Osteoblast (primary cell): Measurements from ENCODE around the gene KCTD20. TPM values are rescaled to one million over a fixed set of nuclear protein-coding genes. Genes with fewer than 3 reads are reported as not detected.
"Not testable (repeated sequence)": the region's sequence is repeated elsewhere in the genome, so short reads cannot be mapped to it uniquely, and the experiment has no call there.

ENCODE experiments used
- DNase-seq: peaks from one replicate; pipeline ENCODE4 v3.0.0; 2011; ENCODE audit warnings: low spot score, mixed read lengths; ENCODE audit not compliant: insufficient read length; ENCODE audit errors: missing footprints
- H2AFZ ChIP-seq: 2 replicates; pipeline ENCODE4 v1.6.0; 2011; ENCODE audit warnings: mild to moderate bottlenecking, low read length
- H3K27ac ChIP-seq: 2 replicates; pipeline ENCODE4 v1.5.1; 2011; ENCODE audit warnings: mild to moderate bottlenecking, low read depth, low read length, moderate library complexity
- H3K27me3 ChIP-seq: 2 replicates; pipeline ENCODE4 v1.6.0; 2012; ENCODE audit warnings: mild to moderate bottlenecking, control low read depth, inconsistent platforms, low read length, moderate library complexity; ENCODE audit not compliant: insufficient read depth
- H3K36me3 ChIP-seq: 2 replicates; pipeline ENCODE4 v1.5.1; 2011; ENCODE audit warnings: mild to moderate bottlenecking, low read length, control low read depth, moderate library complexity; ENCODE audit not compliant: insufficient read depth
- H3K4me1 ChIP-seq: 2 replicates; pipeline ENCODE4 v1.5.1; 2011; ENCODE audit warnings: mild to moderate bottlenecking, low read length, control low read depth, moderate library complexity; ENCODE audit not compliant: insufficient read depth
- H3K4me2 ChIP-seq: 2 replicates; pipeline ENCODE4 v1.6.0; 2011; ENCODE audit warnings: mild to moderate bottlenecking, low read length; ENCODE audit not compliant: insufficient read depth
- H3K4me3 ChIP-seq: fragments of 200-600 bp; sonication (generic); 3 replicates; pipeline ENCODE4 v1.5.1; 2012; ENCODE audit warnings: mild to moderate bottlenecking, low read length, inconsistent platforms; ENCODE audit not compliant: insufficient read depth
- H3K79me2 ChIP-seq: 2 replicates; pipeline ENCODE4 v1.6.0; 2012; ENCODE audit warnings: mild to moderate bottlenecking, low read length, control low read depth, inconsistent platforms; ENCODE audit not compliant: insufficient read depth
- H3K9me3 ChIP-seq: 2 replicates; pipeline ENCODE4 v1.5.1; 2011; ENCODE audit warnings: low read depth, low read length, control low read depth
- H4K20me1 ChIP-seq: 2 replicates; pipeline ENCODE4 v1.6.0; 2012; ENCODE audit warnings: mild to moderate bottlenecking, low read length, control low read depth; ENCODE audit not compliant: insufficient read depth
- CTCF ChIP-seq: IDR thresholded peaks from 2 replicates; pipeline ENCODE4 v1.5.1; 2011; ENCODE audit warnings: mild to moderate bottlenecking, low read depth, low read length, moderate library complexity; ENCODE audit errors: extremely low read depth
- total RNA-seq: library from RNA; depleted of rRNA; stranded (reverse); fragments of >200 nt; gene quantifications from 2 replicates; pipeline ENCODE4 v1.2.3, GENCODE V29; 2012

Gene KCTD20
- total RNA-seq, 1 donor, result 210 TPM

DNA sequence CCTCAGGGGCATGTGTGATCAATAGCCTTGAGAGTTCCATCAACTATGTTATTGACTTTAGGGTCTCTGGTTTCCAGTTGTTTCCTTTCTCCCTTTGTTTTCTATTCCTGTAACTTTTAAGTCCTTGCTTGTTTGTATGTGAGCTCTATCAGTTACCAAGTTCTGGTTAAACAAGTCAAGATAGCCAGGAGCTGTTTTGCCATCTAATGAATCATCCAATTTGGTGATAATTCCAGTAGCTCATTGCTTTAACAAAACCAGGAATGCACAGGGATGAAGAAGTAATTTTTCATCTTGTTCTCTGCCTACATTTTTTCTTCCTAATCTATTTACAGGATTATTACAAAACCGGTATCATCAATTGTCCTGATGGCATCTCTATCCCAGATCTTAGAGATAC, 36.5 kb downstream of the KCTD20 start:
- Histone ChIP-seq H4K20me1 (peaks cover 7% of the 10 kb centered on the region), H3K9me3 (no peaks in the 10 kb centered on the region), H3K27me3 (no peaks in the 10 kb centered on the region), H3K4me1 (no peaks in the 10 kb centered on the region), H3K27ac (peak overlapping the region; percentile 10), H3K79me2 (peaks cover 38% of the 10 kb centered on the region), H3K36me3 (peaks cover 71% of the 10 kb centered on the region), H3K4me3 (no peak overlapping the region), H2AFZ (no peak overlapping the region), H3K4me2 (no peak overlapping the region)
- TF ChIP-seq CTCF, result no peak
- no peak for DNase-seq

DNA sequence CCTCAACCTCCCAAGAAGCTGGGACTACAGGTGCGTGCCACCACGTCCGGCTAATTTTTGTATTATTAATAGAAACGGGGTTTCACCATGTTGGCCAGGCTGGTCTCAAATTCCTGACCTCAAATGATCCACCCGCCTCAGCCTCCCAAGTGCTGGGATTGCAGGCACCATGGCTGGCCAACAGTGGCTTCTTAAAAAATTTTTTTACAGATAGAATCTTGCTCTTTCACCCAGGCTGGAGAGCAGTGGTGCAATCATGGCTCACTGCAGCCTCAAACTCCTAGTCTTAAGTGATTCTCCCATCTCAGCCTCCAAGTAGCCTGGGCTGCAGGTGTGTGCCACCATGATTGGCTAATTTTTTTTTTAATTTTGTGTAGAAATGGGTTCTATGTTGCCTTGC, 40.5 kb downstream of the KCTD20 start:
- H3K27ac ChIP-seq, H3K4me2 ChIP-seq, DNase-seq, H2AFZ ChIP-seq, H3K4me3 ChIP-seq, H4K20me1 ChIP-seq, H3K27me3 ChIP-seq, H3K9me3 ChIP-seq: not testable (repeated sequence)
- Histone ChIP-seq H3K4me1 (peaks cover 11% of the 10 kb centered on the region), H3K36me3 (peaks cover 89% of the 10 kb centered on the region), H3K79me2 (peaks cover 16% of the 10 kb centered on the region)

DNA sequence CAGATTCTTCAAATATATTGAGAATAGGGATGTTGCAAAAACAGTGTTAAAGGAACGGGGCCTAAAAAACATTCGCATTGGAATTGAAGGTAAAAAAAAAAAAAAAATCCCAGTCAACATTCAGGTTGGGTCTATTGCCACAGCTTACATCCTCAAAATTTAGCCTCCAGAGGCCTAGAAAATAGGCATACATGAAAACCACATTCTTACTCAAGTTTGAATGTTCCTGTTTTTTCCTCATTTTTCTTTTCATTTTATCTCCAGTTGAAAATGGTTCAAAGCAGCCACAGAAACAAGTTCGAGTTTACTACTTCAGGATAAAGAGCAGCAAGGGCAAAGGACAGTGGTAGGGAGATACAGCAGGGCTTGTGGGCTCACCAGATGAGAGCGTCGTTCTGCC, 41.9 kb downstream of the KCTD20 start:
- no peak overlapping the region for H3K4me2 ChIP-seq
- peaks cover 11% of the 10 kb centered on the region for H3K4me1 ChIP-seq
- H3K27ac ChIP-seq, result no peak overlapping the region
- H3K79me2 ChIP-seq, result peaks cover 6% of the 10 kb centered on the region
- TF ChIP-seq CTCF, result no peak
- H3K36me3 ChIP-seq, result peaks cover 89% of the 10 kb centered on the region
- no peak overlapping the region for H3K4me3 ChIP-seq
- H2AFZ ChIP-seq, result no peak overlapping the region
- no peaks in the 10 kb centered on the region for H3K9me3 ChIP-seq
- DNase-seq, result no peak
- no peaks in the 10 kb centered on the region for H3K27me3 ChIP-seq
- peaks cover 5% of the 10 kb centered on the region for H4K20me1 ChIP-seq

GRCh38 chr6:36487698-36488097, 44.9 kb downstream of the KCTD20 start:
- TF ChIP-seq CTCF, result no peak

More at GRCh38 chr6:36487698-36488097, 44.9 kb downstream of the KCTD20 start:
- H3K4me3 ChIP-seq, result no peak overlapping the region
- peaks cover 70% of the 10 kb centered on the region for H3K36me3 ChIP-seq
- H3K27ac ChIP-seq, result no peak overlapping the region
- H2AFZ ChIP-seq, result no peak overlapping the region
- no peaks in the 10 kb centered on the region for H3K27me3 ChIP-seq
- H3K4me2 ChIP-seq, result no peak overlapping the region
- no peaks in the 10 kb centered on the region for H3K9me3 ChIP-seq
- no peak for DNase-seq
- H3K79me2 ChIP-seq, result no peaks in the 10 kb centered on the region
- peaks cover 11% of the 10 kb centered on the region for H3K4me1 ChIP-seq
- H4K20me1 ChIP-seq, result peaks cover 17% of the 10 kb centered on the region
